CD4-positive, alpha-beta T cell (primary cell): ENCODE results near the gene DIP2C. TPM values are rescaled to one million over a fixed set of nuclear protein-coding genes. Genes with fewer than 3 reads are reported as not detected.
A peak's percentile ranks its signal among the peaks of the same experiment; 100 is the strongest.

Source experiments
- ATAC-seq: fragments of 200-7000 bp; cut with Tn5 transposase; one replicate; pipeline ENCODE4 v1.10.0; 2022; ENCODE audit warnings: mild to moderate bottlenecking; ENCODE audit not compliant: poor library complexity
- CTCF ChIA-PET: fragments of 350-600 bp; sonication (Branson Sonifier 250); formaldehyde crosslinking; loops from one replicate; lab custom pipeline; 2021; ENCODE audit warnings: antibody characterized with exemption, inconsistent platforms; lab: Charles Lee
- POLR2A ChIA-PET: fragments of 350-600 bp; sonication (Branson Sonifier 250); formaldehyde crosslinking; loops from one replicate; lab custom pipeline; 2021; ENCODE audit warnings: antibody characterized with exemption, inconsistent platforms; lab: Charles Lee
- DNase-seq, 14 experiments: peaks; one replicate each; pipeline ENCODE4 v3.0.0-alpha.2; 2013 to 2020; ENCODE audit warnings: mixed read lengths in 2 of 14
- H3K27ac ChIP-seq, 2 donors: one replicate each; pipeline versions ENCODE4 v1.5.1 to v1.7.0; 2013; ENCODE audit warnings: low read length in 2 of 2, low read depth in 1 of 2, mild to moderate bottlenecking in 1 of 2
- H3K27me3 ChIP-seq, 2 experiments: 1 replicate in 1 of 2; 2 replicates in 1 of 2; pipeline versions ENCODE4 v1.6.1 to v1.7.0; 2013; ENCODE audit warnings: low read length in 2 of 2, control low read depth in 1 of 2, mild to moderate bottlenecking in 1 of 2, moderate library complexity in 1 of 2; ENCODE audit not compliant: insufficient read depth in 2 of 2, control insufficient read depth in 1 of 2
- H3K36me3 ChIP-seq: one replicate; pipeline ENCODE4 v1.6.1; 2013; ENCODE audit warnings: low read length, control low read depth; ENCODE audit not compliant: insufficient read depth
- H3K4me1 ChIP-seq: one replicate; pipeline ENCODE4 v1.6.1; 2013; ENCODE audit warnings: low read length, control low read depth; ENCODE audit not compliant: insufficient read depth
- H3K4me3 ChIP-seq: one replicate; pipeline ENCODE4 v1.5.1; 2013; ENCODE audit warnings: mild to moderate bottlenecking, low read length, moderate library complexity
- H3K9me3 ChIP-seq, 2 experiments: 1 replicate in 1 of 2; 2 replicates in 1 of 2; pipeline versions ENCODE4 v1.6.1 to v1.7.0; 2013; ENCODE audit warnings: low read length in 2 of 2, mild to moderate bottlenecking in 2 of 2, control low read depth in 1 of 2, moderate library complexity in 1 of 2; ENCODE audit not compliant: control insufficient read depth in 1 of 2, insufficient read depth in 1 of 2
- H3K27ac Mint-ChIP-seq: one replicate; pipeline ENCODE4 v1.8.0; 2020; ENCODE audit warnings: mixed read lengths
- H3K27me3 Mint-ChIP-seq: one replicate; pipeline ENCODE4 v1.8.0; 2021; ENCODE audit warnings: mixed read lengths
- H3K36me3 Mint-ChIP-seq: one replicate; pipeline ENCODE4 v1.8.0; 2021; ENCODE audit warnings: low read depth, mixed read lengths
- H3K4me1 Mint-ChIP-seq: one replicate; pipeline ENCODE4 v1.8.0; 2021; ENCODE audit warnings: low read depth, mixed read lengths
- H3K4me3 Mint-ChIP-seq: one replicate; pipeline ENCODE4 v1.8.0; 2020; ENCODE audit warnings: mild to moderate bottlenecking, mixed read lengths
- H3K9me3 Mint-ChIP-seq: one replicate; pipeline ENCODE4 v1.8.0; 2020; ENCODE audit warnings: mixed read lengths
- CTCF ChIP-seq: fragments of 200-600 bp; IDR thresholded peaks from one replicate; pipeline ENCODE4 v1.8.0; 2022; ENCODE audit warnings: antibody characterized with exemption, mild to moderate bottlenecking
- intact Hi-C, 2 experiments: fragments of 100-400 bp; cut with DNase I in 1 of 2; cut with micrococcal nuclease in 1 of 2; formaldehyde crosslinking; loops; one replicate each; pipeline versions ENCODE4 v1.15.1 to v1.9.0; 2023 to 2025; cut with DNase I, micrococcal nuclease
- total RNA-seq, 174 experiments: library from RNA in 2 of 174; stranded (reverse) in 2 of 174; gene quantifications; one replicate each; pipeline ENCODE4 v1.2.3 and lab custom pipeline; 2021 to 2026

Gene DIP2C
- total RNA-seq, 2 experiments from 2014 or later = 4.1 TPM

- intact Hi-C loops = no loop called here
- Mint-ChIP-seq H3K36me3 (peaks cover 29% of the 10 kb centered on the region), H3K27ac (no peak overlapping the region), H3K27me3 (no peaks in the 10 kb centered on the region), H3K4me1 (peaks cover 46% of the 10 kb centered on the region), H3K4me3 (no peak overlapping the region), H3K9me3 (no peaks in the 10 kb centered on the region)
- Histone ChIP-seq H3K4me1 (peaks cover 39% of the 10 kb centered on the region), H3K4me3 (no peak overlapping the region), H3K36me3 (no peaks in the 10 kb centered on the region), H3K27ac (no peak overlapping the region), H3K27me3 (no peaks in the 10 kb centered on the region), H3K9me3 (no peaks in the 10 kb centered on the region)
- no peak for DNase-seq
- no peak for ATAC-seq
- CTCF ChIA-PET = no interaction called here
- POLR2A ChIA-PET = interaction anchor here (1.4 to 1.7 kb wide), 2 partner anchors 15 to 34 kb away, joined by 5 to 8 read pairs; no protein-coding TSS in a partner anchor
- no peak for TF ChIP-seq CTCF
These were observed 253.3 kb downstream of the DIP2C start for GRCh38 chr10:436013-436697.

- DNase-seq (no peak), ATAC-seq (no peak)
- H3K27ac ChIP-seq = no peak overlapping the region
- intact Hi-C loops = loop anchor here in 1 of 2 experiments (2.0 kb wide), 1 partner anchor 15 kb away; no protein-coding TSS in a partner anchor
- Mint-ChIP-seq H3K4me3 (peak overlapping the region; percentile 73), H3K36me3 (peaks cover 26% of the 10 kb centered on the region), H3K27me3 (no peaks in the 10 kb centered on the region), H3K27ac (no peak overlapping the region), H3K4me1 (peaks cover 46% of the 10 kb centered on the region), H3K9me3 (no peaks in the 10 kb centered on the region)
- peaks cover 39% of the 10 kb centered on the region for H3K4me1 ChIP-seq
- H3K9me3 ChIP-seq = no peaks in the 10 kb centered on the region
- no peak overlapping the region for H3K4me3 ChIP-seq
- CTCF ChIA-PET = no interaction called here
- POLR2A ChIA-PET = interaction anchor here (1.4 to 1.7 kb wide), 2 partner anchors 15 to 35 kb away, joined by 5 to 8 read pairs; no protein-coding TSS in a partner anchor
- H3K27me3 ChIP-seq = no peaks in the 10 kb centered on the region
- no peaks in the 10 kb centered on the region for H3K36me3 ChIP-seq
- TF ChIP-seq CTCF = no peak
These were observed 254.1 kb downstream of the DIP2C start for GRCh38 chr10:435397-435796.

- Histone ChIP-seq H3K4me1 (peaks cover 4% of the 10 kb centered on the region), H3K36me3 (no peaks in the 10 kb centered on the region), H3K9me3 (no peaks in the 10 kb centered on the region), H3K4me3 (no peak overlapping the region), H3K27ac (no peak overlapping the region), H3K27me3 (no peaks in the 10 kb centered on the region)
- ChIA-PET CTCF (no interaction called here), POLR2A (no interaction called here)
- peaks cover 3% of the 10 kb centered on the region for H3K36me3 Mint-ChIP-seq
- no peak overlapping the region for H3K4me3 Mint-ChIP-seq
- intact Hi-C loops = no loop called here
- DNase-seq = no peak
- no peaks in the 10 kb centered on the region for H3K9me3 Mint-ChIP-seq
- H3K4me1 Mint-ChIP-seq = peaks cover 25% of the 10 kb centered on the region
- H3K27me3 Mint-ChIP-seq = no peaks in the 10 kb centered on the region
- TF ChIP-seq CTCF = no peak
- no peak for ATAC-seq
- H3K27ac Mint-ChIP-seq = no peak overlapping the region
These were observed 259.8 kb downstream of the DIP2C start for GRCh38 chr10:429696-430095.
